Endothelial cell (in vitro differentiated cells): ENCODE results near the gene CCDC137. TPM values are rescaled to one million over a fixed set of nuclear protein-coding genes. Genes with fewer than 3 reads are reported as not detected.

Source experiments
- DNase-seq: peaks from one replicate; pipeline ENCODE4 v3.0.0; 2021; ENCODE audit warnings: low spot score
- H3K27ac Mint-ChIP-seq: one replicate; pipeline ENCODE4 v1.8.0; 2021; ENCODE audit warnings: mixed read lengths, inconsistent platforms; ENCODE audit not compliant: unreplicated experiment
- H3K27me3 Mint-ChIP-seq: one replicate; pipeline ENCODE4 v1.8.0; 2021; ENCODE audit warnings: mild to moderate bottlenecking, moderate library complexity, mixed read lengths, inconsistent platforms; ENCODE audit not compliant: unreplicated experiment
- H3K36me3 Mint-ChIP-seq: one replicate; pipeline ENCODE4 v1.8.0; 2021; ENCODE audit warnings: mild to moderate bottlenecking, low read depth, mixed read lengths, inconsistent platforms; ENCODE audit not compliant: unreplicated experiment
- H3K4me1 Mint-ChIP-seq: one replicate; pipeline ENCODE4 v1.8.0; 2021; ENCODE audit warnings: mild to moderate bottlenecking, mixed read lengths, inconsistent platforms; ENCODE audit not compliant: unreplicated experiment
- H3K4me3 Mint-ChIP-seq: one replicate; pipeline ENCODE4 v1.8.0; 2021; ENCODE audit warnings: mild to moderate bottlenecking, mixed read lengths, inconsistent platforms; ENCODE audit not compliant: unreplicated experiment
- H3K9me3 Mint-ChIP-seq: one replicate; pipeline ENCODE4 v1.8.0; 2021; ENCODE audit warnings: mixed read lengths, inconsistent platforms; ENCODE audit not compliant: unreplicated experiment
- total RNA-seq: library from RNA; stranded (reverse); fragmentation: NEBNext Ultra II Directional; extraction: Animal tissue kit (Norgen Biotek cat#: 25700); gene quantifications from one replicate; pipeline ENCODE4 v1.2.1, GENCODE V29; 2021; ENCODE audit not compliant: unreplicated experiment
- TF ChIP-seq, protein P1 (sequence below): fragments of 200-600 bp; sonication (generic); IDR thresholded peaks from one replicate; pipeline ENCODE4 v1.5.0; 2021; ENCODE audit warnings: antibody characterized with exemption; ENCODE audit not compliant: unreplicated experiment

Gene CCDC137
- total RNA-seq, 1 donor from 2014 or later: 31.8 TPM

GRCh38 chr17:81701288-81702071, 34.9 kb downstream of the CCDC137 start:
- TF ChIP-seq, protein P1, sequence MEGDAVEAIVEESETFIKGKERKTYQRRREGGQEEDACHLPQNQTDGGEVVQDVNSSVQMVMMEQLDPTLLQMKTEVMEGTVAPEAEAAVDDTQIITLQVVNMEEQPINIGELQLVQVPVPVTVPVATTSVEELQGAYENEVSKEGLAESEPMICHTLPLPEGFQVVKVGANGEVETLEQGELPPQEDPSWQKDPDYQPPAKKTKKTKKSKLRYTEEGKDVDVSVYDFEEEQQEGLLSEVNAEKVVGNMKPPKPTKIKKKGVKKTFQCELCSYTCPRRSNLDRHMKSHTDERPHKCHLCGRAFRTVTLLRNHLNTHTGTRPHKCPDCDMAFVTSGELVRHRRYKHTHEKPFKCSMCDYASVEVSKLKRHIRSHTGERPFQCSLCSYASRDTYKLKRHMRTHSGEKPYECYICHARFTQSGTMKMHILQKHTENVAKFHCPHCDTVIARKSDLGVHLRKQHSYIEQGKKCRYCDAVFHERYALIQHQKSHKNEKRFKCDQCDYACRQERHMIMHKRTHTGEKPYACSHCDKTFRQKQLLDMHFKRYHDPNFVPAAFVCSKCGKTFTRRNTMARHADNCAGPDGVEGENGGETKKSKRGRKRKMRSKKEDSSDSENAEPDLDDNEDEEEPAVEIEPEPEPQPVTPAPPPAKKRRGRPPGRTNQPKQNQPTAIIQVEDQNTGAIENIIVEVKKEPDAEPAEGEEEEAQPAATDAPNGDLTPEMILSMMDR: no peak
- no peak overlapping the region for H3K27ac Mint-ChIP-seq
- peaks cover 13% of the 10 kb centered on the region for H3K27me3 Mint-ChIP-seq
- peaks cover 11% of the 10 kb centered on the region for H3K4me1 Mint-ChIP-seq
- peaks cover 30% of the 10 kb centered on the region for H3K36me3 Mint-ChIP-seq
- H3K9me3 Mint-ChIP-seq: no peaks in the 10 kb centered on the region
- peak overlapping the region; percentile 62 for H3K4me3 Mint-ChIP-seq
- no peak for DNase-seq

DNA sequence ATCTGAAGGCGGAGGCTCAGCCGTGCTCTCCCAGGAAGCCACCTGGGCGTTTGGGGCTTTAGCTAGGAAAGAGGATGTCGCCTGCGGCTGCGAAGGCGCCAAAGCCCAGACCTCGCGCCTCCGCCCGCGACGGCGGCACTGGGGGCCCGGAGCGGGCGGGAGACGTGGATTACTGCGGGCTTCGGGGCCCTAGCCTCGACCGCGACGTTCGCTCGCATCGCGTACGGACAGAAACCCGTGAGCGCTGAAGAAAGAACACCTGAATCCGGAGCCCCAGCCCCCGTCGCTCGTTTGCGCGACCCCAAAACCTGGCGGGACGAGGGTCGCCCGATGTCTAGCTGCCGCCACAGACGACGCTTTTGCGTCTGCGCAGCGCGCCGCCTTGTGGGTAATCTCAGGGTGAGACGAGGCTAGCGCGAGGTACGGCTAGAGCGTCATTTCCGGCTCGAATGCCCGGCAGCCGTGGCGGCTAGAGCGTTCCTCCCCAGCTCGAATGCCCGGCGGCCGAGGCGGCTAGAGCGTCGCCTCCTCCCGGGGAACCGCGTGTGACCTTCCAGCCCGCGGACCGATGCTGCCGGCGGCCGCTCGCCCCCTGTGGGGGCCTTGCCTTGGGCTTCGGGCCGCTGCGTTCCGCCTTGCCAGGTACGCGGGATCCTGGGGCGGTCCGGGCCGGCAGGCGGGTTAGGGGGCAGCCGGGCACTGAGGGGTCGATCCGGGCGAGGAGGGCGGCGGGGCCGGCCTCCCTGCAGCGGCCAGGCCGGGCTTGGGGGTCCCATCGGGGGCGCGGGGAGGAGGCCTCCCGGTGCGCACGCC, 36.6 kb downstream of the CCDC137 start, which contains the start of gene MRPL12:
Gene MRPL12 (plus strand): TSS at position 434 of the 813 bp plus-strand sequence. CDS start 135 bp downstream, at position 569.
- DNase-seq: peak; percentile 91
- Mint-ChIP-seq H3K27ac (peak within 1 kb of the TSS; percentile 86), H3K4me1 (peaks cover 11% of the 10 kb centered on the region), H3K36me3 (peaks cover 26% of the 10 kb centered on the region), H3K27me3 (peaks cover 11% of the 10 kb centered on the region), H3K9me3 (no peaks in the 10 kb centered on the region), H3K4me3 (peak within 1 kb of the TSS; percentile 94)
- TF ChIP-seq, protein P1: no peak

DNA sequence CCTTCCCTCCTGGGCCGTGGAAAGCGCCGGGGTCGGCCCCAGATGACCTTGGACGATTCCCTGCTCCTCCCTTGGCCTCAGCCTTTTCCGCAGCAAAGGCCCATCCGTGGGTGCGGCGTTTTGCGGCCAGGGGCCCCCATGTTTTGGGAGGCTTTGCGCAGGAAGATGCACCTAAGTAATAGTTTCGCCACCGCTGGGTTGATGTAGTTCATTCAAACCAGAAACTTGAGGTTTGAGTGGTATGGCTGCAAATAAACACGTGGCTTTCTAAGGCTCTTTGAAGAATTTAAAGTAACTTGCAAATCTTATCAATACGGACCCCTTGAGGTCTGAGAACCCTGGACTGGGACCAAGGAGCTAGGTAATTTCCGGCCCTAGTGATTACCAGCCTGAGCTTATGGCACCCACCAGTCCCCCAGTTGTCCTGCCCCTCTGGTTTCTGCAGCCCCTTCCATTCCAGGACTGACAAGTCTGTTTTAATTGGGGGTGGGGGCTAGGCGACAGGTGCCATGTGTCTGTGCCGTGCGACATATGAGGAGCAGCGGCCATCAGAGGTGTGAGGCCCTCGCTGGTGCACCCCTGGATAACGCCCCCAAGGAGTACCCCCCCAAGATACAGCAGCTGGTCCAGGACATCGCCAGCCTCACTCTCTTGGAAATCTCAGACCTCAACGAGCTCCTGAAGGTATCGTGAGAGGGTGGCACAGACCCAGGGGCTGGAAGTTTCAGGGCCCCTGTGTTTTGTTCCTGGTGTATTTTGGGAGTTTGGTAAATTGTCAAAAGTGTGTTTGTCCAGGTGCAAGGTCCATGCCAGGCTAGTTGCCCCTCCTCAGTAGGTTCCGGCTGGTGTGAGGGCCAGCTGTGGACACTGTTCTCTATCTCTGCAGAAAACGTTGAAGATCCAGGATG, 37.5 kb downstream of the CCDC137 start:
- Mint-ChIP-seq H3K9me3 (no peaks in the 10 kb centered on the region), H3K36me3 (peaks cover 24% of the 10 kb centered on the region), H3K4me1 (peaks cover 13% of the 10 kb centered on the region), H3K27me3 (peaks cover 11% of the 10 kb centered on the region), H3K4me3 (peak overlapping the region; percentile 85), H3K27ac (no peak overlapping the region)
- TF ChIP-seq, protein P1: no peak
- no peak for DNase-seq

DNA sequence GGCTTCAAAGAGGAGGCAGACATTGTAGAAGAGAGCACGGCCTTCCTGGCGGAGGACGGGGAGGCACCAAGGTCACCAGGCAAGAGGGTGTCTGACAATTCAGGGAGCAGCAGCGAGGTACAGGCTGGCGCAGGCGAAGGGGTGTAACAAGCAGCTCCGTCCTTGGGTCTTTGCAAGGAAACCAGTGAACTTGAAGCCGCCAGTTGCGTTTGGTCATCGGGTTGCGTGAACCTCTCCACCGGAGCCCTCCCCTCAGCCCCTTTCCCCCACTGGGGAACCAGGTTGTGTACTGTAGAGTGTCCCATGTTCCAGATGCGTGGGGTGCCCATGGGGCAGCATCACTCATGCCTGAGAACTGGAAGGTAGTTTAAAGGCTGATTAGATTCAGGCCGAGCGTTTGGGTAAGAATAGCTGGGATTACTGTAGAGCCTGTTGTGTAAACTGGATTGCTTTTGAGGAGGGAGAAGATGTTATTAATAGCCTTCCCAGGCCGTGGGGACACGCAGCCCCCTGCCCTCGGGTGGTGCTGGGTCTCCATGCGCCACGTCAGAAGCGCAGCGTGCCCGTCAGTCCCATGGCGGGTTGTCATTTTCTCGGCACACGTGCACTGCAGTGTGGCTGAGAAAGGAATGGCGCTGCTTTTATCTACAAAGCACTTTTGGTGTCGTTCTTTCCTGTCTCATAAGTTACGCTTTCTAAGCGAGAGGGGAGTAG, 39.1 kb downstream of the CCDC137 start:
- Mint-ChIP-seq H3K27ac (no peak overlapping the region), H3K9me3 (no peaks in the 10 kb centered on the region), H3K4me3 (peak overlapping the region; percentile 80), H3K36me3 (peaks cover 25% of the 10 kb centered on the region), H3K27me3 (peaks cover 13% of the 10 kb centered on the region), H3K4me1 (peaks cover 21% of the 10 kb centered on the region)
- TF ChIP-seq, protein P1: no peak
- no peak for DNase-seq
